Measurements from ENCODE around the gene SORL1. TPM values are rescaled to one million over a fixed set of nuclear protein-coding genes. Genes with fewer than 3 reads are reported as not detected.

SORL1 gene
- polyA plus RNA-seq, 1 donor from 2014 or later, result 6.5 TPM

DNA sequence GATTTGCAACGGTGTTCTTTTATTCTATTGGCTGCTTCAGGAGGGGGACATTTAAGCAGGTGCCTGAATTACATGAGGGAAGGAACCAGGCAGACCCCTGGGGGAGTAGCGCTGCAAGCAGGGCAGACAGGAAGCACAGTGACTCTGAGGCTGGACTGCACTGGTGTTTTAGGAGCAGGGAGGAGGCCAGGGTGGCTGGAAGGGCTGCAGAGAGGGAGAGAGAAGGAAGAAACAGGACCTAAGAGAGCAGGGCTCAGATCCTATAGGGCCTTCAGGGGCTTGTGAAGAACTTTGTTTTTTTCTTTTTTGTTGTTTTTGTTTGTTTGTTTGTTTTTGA, 63.2 kb downstream of the SORL1 start:
- H3F3A ChIP-seq (ENCODE audit: insufficient read depth, low read length, poor library complexity, severe bottlenecking), result no peaks in the 10 kb centered on the region
- H3K4me3 ChIP-seq (ENCODE audit: low read length), result no peak overlapping the region
- H2AFZ ChIP-seq (ENCODE audit: low read depth, low read length), result no peak overlapping the region
- TF ChIP-seq, protein P1, sequence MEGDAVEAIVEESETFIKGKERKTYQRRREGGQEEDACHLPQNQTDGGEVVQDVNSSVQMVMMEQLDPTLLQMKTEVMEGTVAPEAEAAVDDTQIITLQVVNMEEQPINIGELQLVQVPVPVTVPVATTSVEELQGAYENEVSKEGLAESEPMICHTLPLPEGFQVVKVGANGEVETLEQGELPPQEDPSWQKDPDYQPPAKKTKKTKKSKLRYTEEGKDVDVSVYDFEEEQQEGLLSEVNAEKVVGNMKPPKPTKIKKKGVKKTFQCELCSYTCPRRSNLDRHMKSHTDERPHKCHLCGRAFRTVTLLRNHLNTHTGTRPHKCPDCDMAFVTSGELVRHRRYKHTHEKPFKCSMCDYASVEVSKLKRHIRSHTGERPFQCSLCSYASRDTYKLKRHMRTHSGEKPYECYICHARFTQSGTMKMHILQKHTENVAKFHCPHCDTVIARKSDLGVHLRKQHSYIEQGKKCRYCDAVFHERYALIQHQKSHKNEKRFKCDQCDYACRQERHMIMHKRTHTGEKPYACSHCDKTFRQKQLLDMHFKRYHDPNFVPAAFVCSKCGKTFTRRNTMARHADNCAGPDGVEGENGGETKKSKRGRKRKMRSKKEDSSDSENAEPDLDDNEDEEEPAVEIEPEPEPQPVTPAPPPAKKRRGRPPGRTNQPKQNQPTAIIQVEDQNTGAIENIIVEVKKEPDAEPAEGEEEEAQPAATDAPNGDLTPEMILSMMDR (IDR thresholded peaks at IDR 0.05; ENCODE audit: poor library complexity, severe bottlenecking), result no peak
- TF ChIP-seq MXI1 (conservative IDR thresholded peaks at IDR 0.05; ENCODE audit: poor library complexity, severe bottlenecking) (no peak), EZH2 (IDR thresholded peaks at IDR 0.05; ENCODE audit: borderline replicate concordance, insufficient read depth, low read length, poor library complexity, severe bottlenecking) (no peak), EP300 (conservative IDR thresholded peaks at IDR 0.05; ENCODE audit: poor library complexity, severe bottlenecking) (no peak), POLR2AphosphoS5 (IDR thresholded peaks at IDR 0.05) (no peak), SMC3 (conservative IDR thresholded peaks at IDR 0.05; ENCODE audit: poor library complexity) (no peak), TAF1 (IDR thresholded peaks at IDR 0.05; ENCODE audit: low read depth) (no peak), RAD21 (conservative IDR thresholded peaks at IDR 0.05) (no peak)
- TF ChIP-seq, protein P2, sequence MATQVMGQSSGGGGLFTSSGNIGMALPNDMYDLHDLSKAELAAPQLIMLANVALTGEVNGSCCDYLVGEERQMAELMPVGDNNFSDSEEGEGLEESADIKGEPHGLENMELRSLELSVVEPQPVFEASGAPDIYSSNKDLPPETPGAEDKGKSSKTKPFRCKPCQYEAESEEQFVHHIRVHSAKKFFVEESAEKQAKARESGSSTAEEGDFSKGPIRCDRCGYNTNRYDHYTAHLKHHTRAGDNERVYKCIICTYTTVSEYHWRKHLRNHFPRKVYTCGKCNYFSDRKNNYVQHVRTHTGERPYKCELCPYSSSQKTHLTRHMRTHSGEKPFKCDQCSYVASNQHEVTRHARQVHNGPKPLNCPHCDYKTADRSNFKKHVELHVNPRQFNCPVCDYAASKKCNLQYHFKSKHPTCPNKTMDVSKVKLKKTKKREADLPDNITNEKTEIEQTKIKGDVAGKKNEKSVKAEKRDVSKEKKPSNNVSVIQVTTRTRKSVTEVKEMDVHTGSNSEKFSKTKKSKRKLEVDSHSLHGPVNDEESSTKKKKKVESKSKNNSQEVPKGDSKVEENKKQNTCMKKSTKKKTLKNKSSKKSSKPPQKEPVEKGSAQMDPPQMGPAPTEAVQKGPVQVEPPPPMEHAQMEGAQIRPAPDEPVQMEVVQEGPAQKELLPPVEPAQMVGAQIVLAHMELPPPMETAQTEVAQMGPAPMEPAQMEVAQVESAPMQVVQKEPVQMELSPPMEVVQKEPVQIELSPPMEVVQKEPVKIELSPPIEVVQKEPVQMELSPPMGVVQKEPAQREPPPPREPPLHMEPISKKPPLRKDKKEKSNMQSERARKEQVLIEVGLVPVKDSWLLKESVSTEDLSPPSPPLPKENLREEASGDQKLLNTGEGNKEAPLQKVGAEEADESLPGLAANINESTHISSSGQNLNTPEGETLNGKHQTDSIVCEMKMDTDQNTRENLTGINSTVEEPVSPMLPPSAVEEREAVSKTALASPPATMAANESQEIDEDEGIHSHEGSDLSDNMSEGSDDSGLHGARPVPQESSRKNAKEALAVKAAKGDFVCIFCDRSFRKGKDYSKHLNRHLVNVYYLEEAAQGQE (IDR thresholded peaks at IDR 0.05; ENCODE audit: borderline replicate concordance), result no peak
- H3K27me3 ChIP-seq (ENCODE audit: insufficient read depth, low read depth, low read length), result no peaks in the 10 kb centered on the region
- no peaks in the 10 kb centered on the region for H3K79me2 ChIP-seq (replicated peaks; ENCODE audit: insufficient read depth, low read length)
- H3K9me2 ChIP-seq (ENCODE audit: insufficient read depth, low read length), result no peaks in the 10 kb centered on the region
- H3K36me3 ChIP-seq (ENCODE audit: insufficient read depth, low read length), result no peaks in the 10 kb centered on the region
- H3K9me3 ChIP-seq (ENCODE audit: low read length), result no peaks in the 10 kb centered on the region
- H3K4me2 ChIP-seq (ENCODE audit: low read length), result no peak overlapping the region
- H3K27ac ChIP-seq (ENCODE audit: low read length), result no peak overlapping the region
- H4K20me1 ChIP-seq (ENCODE audit: insufficient read depth), result no peaks in the 10 kb centered on the region
- H3K9ac ChIP-seq (ENCODE audit: low read length), result no peak overlapping the region

GRCh38 chr11:121517996-121518395, 65.9 kb downstream of the SORL1 start:
- Histone ChIP-seq H3K9me3 (ENCODE audit: low read length) (no peaks in the 10 kb centered on the region), H3F3A (ENCODE audit: insufficient read depth, low read length, poor library complexity, severe bottlenecking) (no peaks in the 10 kb centered on the region), H3K27me3 (ENCODE audit: insufficient read depth, low read depth, low read length) (no peaks in the 10 kb centered on the region), H3K79me2 (replicated peaks; ENCODE audit: insufficient read depth, low read length) (no peaks in the 10 kb centered on the region), H2AFZ (ENCODE audit: low read depth, low read length) (no peak overlapping the region), H3K9me2 (ENCODE audit: insufficient read depth, low read length) (no peaks in the 10 kb centered on the region), H3K4me3 (ENCODE audit: low read length) (no peak overlapping the region), H4K20me1 (ENCODE audit: insufficient read depth) (no peaks in the 10 kb centered on the region), H3K9ac (ENCODE audit: low read length) (no peak overlapping the region), H3K4me2 (ENCODE audit: low read length) (no peak overlapping the region), H3K36me3 (ENCODE audit: insufficient read depth, low read length) (no peaks in the 10 kb centered on the region), H3K27ac (ENCODE audit: low read length) (no peak overlapping the region)
- TF ChIP-seq MXI1 (conservative IDR thresholded peaks at IDR 0.05; ENCODE audit: poor library complexity, severe bottlenecking) (no peak), POLR2AphosphoS5 (IDR thresholded peaks at IDR 0.05) (no peak), EZH2 (IDR thresholded peaks at IDR 0.05; ENCODE audit: borderline replicate concordance, insufficient read depth, low read length, poor library complexity, severe bottlenecking) (no peak), EP300 (conservative IDR thresholded peaks at IDR 0.05; ENCODE audit: poor library complexity, severe bottlenecking) (no peak), RAD21 (conservative IDR thresholded peaks at IDR 0.05) (no peak), TAF1 (IDR thresholded peaks at IDR 0.05; ENCODE audit: low read depth) (no peak), SMC3 (conservative IDR thresholded peaks at IDR 0.05; ENCODE audit: poor library complexity) (no peak)
- TF ChIP-seq, protein P2 (IDR thresholded peaks at IDR 0.05; ENCODE audit: borderline replicate concordance), result no peak
- TF ChIP-seq, protein P1 (IDR thresholded peaks at IDR 0.05; ENCODE audit: poor library complexity, severe bottlenecking), result no peak

All from neural cell (in vitro differentiated cells).